Measurements from ENCODE around the gene ADPRHL1.

The ADPRHL1 gene

GRCh38 chr13:113490496-113491417 lies 37.5 kb upstream of the ADPRHL1 start, which contains the start of gene DCUN1D2:
TSS of gene DCUN1D2 (minus strand) at chr13:113490711. CDS start at chr13:113490669, 42 bp downstream.
- Histone ChIP-seq H3K4me3 (ENCODE audit: low read depth, low read length) (peak within 1 kb of the TSS; percentile 82), H3K9me3 (ENCODE audit: control insufficient read depth, insufficient read depth, low read length) (no peaks in the 10 kb centered on the region), H3K27ac (ENCODE audit: low read depth, low read length) (peak within 1 kb of the TSS; percentile 87), H3K27me3 (ENCODE audit: control insufficient read depth, insufficient read depth, low read length) (no peaks in the 10 kb centered on the region), H3K9ac (ENCODE audit: low read depth, low read length) (peak within 1 kb of the TSS; percentile 62), H3K4me1 (ENCODE audit: control insufficient read depth, insufficient read depth, low read length) (peaks cover 47% of the 10 kb centered on the region), H3K36me3 (ENCODE audit: control insufficient read depth, insufficient read depth, low read length) (peaks cover 37% of the 10 kb centered on the region)

- H3K4me1 ChIP-seq (ENCODE audit: control insufficient read depth, insufficient read depth, low read length), result peaks cover 37% of the 10 kb centered on the region
- peak overlapping the region; percentile 82 for H3K4me3 ChIP-seq (ENCODE audit: low read depth, low read length)
- H3K9ac ChIP-seq (ENCODE audit: low read depth, low read length), result peak overlapping the region; percentile 62
- peaks cover 28% of the 10 kb centered on the region for H3K36me3 ChIP-seq (ENCODE audit: control insufficient read depth, insufficient read depth, low read length)
- H3K27ac ChIP-seq (ENCODE audit: low read depth, low read length), result peak overlapping the region; percentile 87
- no peaks in the 10 kb centered on the region for H3K9me3 ChIP-seq (ENCODE audit: control insufficient read depth, insufficient read depth, low read length)
- H3K27me3 ChIP-seq (ENCODE audit: control insufficient read depth, insufficient read depth, low read length), result no peaks in the 10 kb centered on the region
Observed at GRCh38 chr13:113489549-113490495, 36.5 kb upstream of the ADPRHL1 start.

- Histone ChIP-seq H3K27me3 (ENCODE audit: control insufficient read depth, insufficient read depth, low read length) (no peaks in the 10 kb centered on the region), H3K9me3 (ENCODE audit: control insufficient read depth, insufficient read depth, low read length) (no peaks in the 10 kb centered on the region), H3K36me3 (ENCODE audit: control insufficient read depth, insufficient read depth, low read length) (peaks cover 22% of the 10 kb centered on the region), H3K4me3 (ENCODE audit: low read depth, low read length) (peak overlapping the region; percentile 82), H3K9ac (ENCODE audit: low read depth, low read length) (peak overlapping the region; percentile 62), H3K27ac (ENCODE audit: low read depth, low read length) (peak overlapping the region; percentile 23), H3K4me1 (ENCODE audit: control insufficient read depth, insufficient read depth, low read length) (peaks cover 40% of the 10 kb centered on the region)
Observed at GRCh38 chr13:113489171-113489548, 35.9 kb upstream of the ADPRHL1 start.

GRCh38 chr13:113488283-113488682 lies 35.0 kb upstream of the ADPRHL1 start:
- Histone ChIP-seq H3K9ac (ENCODE audit: low read depth, low read length) (no peak overlapping the region), H3K36me3 (ENCODE audit: control insufficient read depth, insufficient read depth, low read length) (peaks cover 13% of the 10 kb centered on the region), H3K27ac (ENCODE audit: low read depth, low read length) (no peak overlapping the region), H3K4me3 (ENCODE audit: low read depth, low read length) (0 out of 2 replicates have a peak overlapping the region, but pooled peaks have one; percentile 82), H3K9me3 (ENCODE audit: control insufficient read depth, insufficient read depth, low read length) (no peaks in the 10 kb centered on the region), H3K27me3 (ENCODE audit: control insufficient read depth, insufficient read depth, low read length) (no peaks in the 10 kb centered on the region), H3K4me1 (ENCODE audit: control insufficient read depth, insufficient read depth, low read length) (peaks cover 36% of the 10 kb centered on the region)

- Histone ChIP-seq H3K27ac (ENCODE audit: low read depth, low read length) (no peak overlapping the region), H3K27me3 (ENCODE audit: control insufficient read depth, insufficient read depth, low read length) (no peaks in the 10 kb centered on the region), H3K36me3 (ENCODE audit: control insufficient read depth, insufficient read depth, low read length) (peaks cover 17% of the 10 kb centered on the region), H3K9ac (ENCODE audit: low read depth, low read length) (no peak overlapping the region), H3K9me3 (ENCODE audit: control insufficient read depth, insufficient read depth, low read length) (no peaks in the 10 kb centered on the region), H3K4me3 (ENCODE audit: low read depth, low read length) (no peak overlapping the region), H3K4me1 (ENCODE audit: control insufficient read depth, insufficient read depth, low read length) (peaks cover 27% of the 10 kb centered on the region; the same call in 1 of the 2 replicates)
Observed at GRCh38 chr13:113486698-113487097, 33.4 kb upstream of the ADPRHL1 start.

GRCh38 chr13:113485545-113485944 lies 32.3 kb upstream of the ADPRHL1 start:
- Histone ChIP-seq H3K4me1 (ENCODE audit: control insufficient read depth, insufficient read depth, low read length) (peaks cover 27% of the 10 kb centered on the region; the same call in 1 of the 2 replicates), H3K36me3 (ENCODE audit: control insufficient read depth, insufficient read depth, low read length) (peaks cover 20% of the 10 kb centered on the region), H3K27me3 (ENCODE audit: control insufficient read depth, insufficient read depth, low read length) (no peaks in the 10 kb centered on the region), H3K27ac (ENCODE audit: low read depth, low read length) (no peak overlapping the region), H3K9me3 (ENCODE audit: control insufficient read depth, insufficient read depth, low read length) (no peaks in the 10 kb centered on the region), H3K9ac (ENCODE audit: low read depth, low read length) (no peak overlapping the region), H3K4me3 (ENCODE audit: low read depth, low read length) (no peak overlapping the region)

- no peaks in the 10 kb centered on the region for H3K9me3 ChIP-seq (ENCODE audit: control insufficient read depth, insufficient read depth, low read length)
- peaks cover 39% of the 10 kb centered on the region for H3K36me3 ChIP-seq (ENCODE audit: control insufficient read depth, insufficient read depth, low read length)
- no peak overlapping the region for H3K27ac ChIP-seq (ENCODE audit: low read depth, low read length)
- peaks cover 20% of the 10 kb centered on the region; the same call in 1 of the 2 replicates for H3K4me1 ChIP-seq (ENCODE audit: control insufficient read depth, insufficient read depth, low read length)
- no peak overlapping the region for H3K9ac ChIP-seq (ENCODE audit: low read depth, low read length)
- H3K27me3 ChIP-seq (ENCODE audit: control insufficient read depth, insufficient read depth, low read length), result no peaks in the 10 kb centered on the region
- H3K4me3 ChIP-seq (ENCODE audit: low read depth, low read length), result no peak overlapping the region
Observed at GRCh38 chr13:113483504-113484293, 30.4 kb upstream of the ADPRHL1 start.

- Histone ChIP-seq H3K36me3 (ENCODE audit: control insufficient read depth, insufficient read depth, low read length) (peaks cover 45% of the 10 kb centered on the region), H3K9ac (ENCODE audit: low read depth, low read length) (no peak overlapping the region), H3K27me3 (ENCODE audit: control insufficient read depth, insufficient read depth, low read length) (no peaks in the 10 kb centered on the region), H3K9me3 (ENCODE audit: control insufficient read depth, insufficient read depth, low read length) (no peaks in the 10 kb centered on the region), H3K4me1 (ENCODE audit: control insufficient read depth, insufficient read depth, low read length) (peaks cover 17% of the 10 kb centered on the region; the same call in 1 of the 2 replicates), H3K4me3 (ENCODE audit: low read depth, low read length) (no peak overlapping the region), H3K27ac (ENCODE audit: low read depth, low read length) (no peak overlapping the region)
Observed at GRCh38 chr13:113483081-113483480, 29.8 kb upstream of the ADPRHL1 start.

- no peaks in the 10 kb centered on the region for H3K9me3 ChIP-seq (ENCODE audit: control insufficient read depth, insufficient read depth, low read length)
- peaks cover 71% of the 10 kb centered on the region for H3K36me3 ChIP-seq (ENCODE audit: control insufficient read depth, insufficient read depth, low read length)
- H3K9ac ChIP-seq (ENCODE audit: low read depth, low read length), result no peak overlapping the region
- H3K27ac ChIP-seq (ENCODE audit: low read depth, low read length), result no peak overlapping the region
- no peak overlapping the region for H3K4me3 ChIP-seq (ENCODE audit: low read depth, low read length)
- H3K4me1 ChIP-seq (ENCODE audit: control insufficient read depth, insufficient read depth, low read length), result peaks cover 4% of the 10 kb centered on the region; the same call in 1 of the 2 replicates
- H3K27me3 ChIP-seq (ENCODE audit: control insufficient read depth, insufficient read depth, low read length), result no peaks in the 10 kb centered on the region
Observed at GRCh38 chr13:113479179-113479578, 25.9 kb upstream of the ADPRHL1 start.

GRCh38 chr13:113477724-113478123 lies 24.4 kb upstream of the ADPRHL1 start:
- Histone ChIP-seq H3K4me3 (ENCODE audit: low read depth, low read length) (no peak overlapping the region), H3K27me3 (ENCODE audit: control insufficient read depth, insufficient read depth, low read length) (no peaks in the 10 kb centered on the region), H3K4me1 (ENCODE audit: control insufficient read depth, insufficient read depth, low read length) (no peaks in the 10 kb centered on the region), H3K9ac (ENCODE audit: low read depth, low read length) (no peak overlapping the region), H3K36me3 (ENCODE audit: control insufficient read depth, insufficient read depth, low read length) (peaks cover 79% of the 10 kb centered on the region), H3K27ac (ENCODE audit: low read depth, low read length) (no peak overlapping the region), H3K9me3 (ENCODE audit: control insufficient read depth, insufficient read depth, low read length) (no peaks in the 10 kb centered on the region)

Measured in HUES48 (cell line).